ENCODE results near the gene TMEM256. TPM values are rescaled to one million over a fixed set of nuclear protein-coding genes. Genes with fewer than 3 reads are reported as not detected.

Gene TMEM256
- total RNA-seq, 1 experiment from 2014 or later = 151 TPM

DNA sequence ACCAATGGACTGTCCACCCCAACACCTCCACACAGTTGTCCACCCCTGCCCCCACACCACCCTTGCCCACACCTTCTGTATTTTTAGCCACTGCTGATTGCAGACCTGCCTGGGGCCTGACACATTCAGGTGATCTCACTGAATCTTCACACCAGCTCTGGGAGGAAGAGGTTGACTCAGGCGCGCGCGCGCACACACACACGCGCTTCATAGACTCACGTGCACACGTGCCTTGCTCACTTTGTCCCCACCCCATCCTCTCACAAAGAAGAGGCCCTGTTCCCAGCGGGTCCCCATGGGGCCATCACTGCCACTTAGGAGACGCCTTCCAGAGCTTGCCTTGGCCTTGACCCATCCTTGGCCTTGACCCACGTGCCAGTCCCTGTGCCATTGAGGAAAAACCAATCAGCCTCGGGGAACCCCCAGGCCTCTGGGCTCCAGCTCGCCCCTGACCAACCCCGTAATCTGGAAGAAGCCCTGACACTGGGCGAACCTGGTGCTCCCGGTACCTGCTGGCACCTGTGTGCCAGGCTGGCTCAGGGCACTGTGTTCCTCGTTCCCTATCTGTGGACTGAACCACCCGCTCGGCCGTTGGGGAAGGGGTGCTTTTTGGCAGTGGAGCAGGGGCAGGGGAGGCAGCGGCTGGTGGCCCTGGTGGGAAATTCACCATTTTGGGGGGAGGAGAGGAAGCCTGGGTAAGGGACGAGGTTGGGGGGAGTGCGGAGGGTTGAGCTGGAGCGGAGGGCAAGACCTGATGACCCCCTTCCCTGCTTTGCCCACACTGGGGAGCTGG lies 6.9 kb upstream of the TMEM256 start:
- no peak for DNase-seq
- Histone ChIP-seq H2AK5ac (ENCODE audit: insufficient read length, low read length) (no peak overlapping the region), H2BK12ac (ENCODE audit: insufficient read length, low read depth, low read length) (no peak overlapping the region), H3K23ac (ENCODE audit: insufficient read length, low read depth, low read length) (no peak overlapping the region), H3T11ph (ENCODE audit: low read length) (no peak overlapping the region), H4K5ac (ENCODE audit: insufficient read length, low read depth, low read length) (no peak overlapping the region), H2BK120ac (ENCODE audit: low read depth, low read length, poor library complexity, severe bottlenecking) (no peak overlapping the region), H3K9me3 (ENCODE audit: control insufficient read depth, low read depth, low read length) (no peaks in the 10 kb centered on the region), H3K4ac (ENCODE audit: low read depth, low read length) (no peak overlapping the region), H2BK5ac (ENCODE audit: insufficient read length, low read length) (no peak overlapping the region), H3K4me2 (ENCODE audit: insufficient read depth, insufficient read length, low read length) (no peak overlapping the region), H3K18ac (ENCODE audit: insufficient read length, low read depth, low read length) (no peak overlapping the region), H4K91ac (ENCODE audit: insufficient read length, low read depth, low read length) (no peak overlapping the region), H4K8ac (replicated peaks; ENCODE audit: insufficient read length, low read depth, low read length) (no peak overlapping the region), H3K27me3 (ENCODE audit: insufficient read depth, low read length) (no peaks in the 10 kb centered on the region), H3K9ac (ENCODE audit: extremely low read depth, insufficient read length, low read length) (no peak overlapping the region), H3K23me2 (ENCODE audit: insufficient read length, low read depth, low read length, poor library complexity, severe bottlenecking) (peaks cover under 1% of the 10 kb centered on the region), H2BK20ac (ENCODE audit: low read depth, low read length, poor library complexity, severe bottlenecking) (no peak overlapping the region), H3K4me1 (ENCODE audit: insufficient read depth, low read length) (no peaks in the 10 kb centered on the region; the same call in 1 of the 2 replicates), H4K20me1 (ENCODE audit: control insufficient read depth, insufficient read depth, insufficient read length) (no peaks in the 10 kb centered on the region), H3K79me2 (ENCODE audit: insufficient read depth, low read length) (no peaks in the 10 kb centered on the region), H2BK15ac (ENCODE audit: low read depth, low read length) (no peak overlapping the region), H2AFZ (ENCODE audit: low read length) (no peak overlapping the region), H3K56ac (ENCODE audit: insufficient read length, low read depth, low read length) (no peak overlapping the region), H3K79me1 (ENCODE audit: insufficient read depth, low read depth, low read length, poor library complexity, severe bottlenecking) (no peaks in the 10 kb centered on the region), H3K14ac (ENCODE audit: insufficient read depth, low read length) (no peak overlapping the region), H3K27ac (ENCODE audit: insufficient read length, low read depth, low read length) (no peak overlapping the region)
- Mint-ChIP-seq H3K4me3 (no peak overlapping the region; a peak in 1 of 5 replicates), H3K9me3 (peaks cover 0 to 2% of the 10 kb centered on the region in 2 experiments; a peak in 1 of 5 replicates), H3K36me3 (ENCODE audit: insufficient read depth in 1 of 3, low read depth in 3 of 3) (peaks cover 18 to 49% (median 38%) of the 10 kb centered on the region in 3 experiments), H3K27ac (peak overlapping the region in 1 of 3 experiments; percentile 52; a peak in 1 of 7 replicates), H3K4me1 (peaks cover 14 to 34% of the 10 kb centered on the region in 2 experiments), H3K27me3 (ENCODE audit: low read depth) (no peaks in the 10 kb centered on the region)
- WGBS (ENCODE audit: extremely low coverage, insufficient read length, low lambda C conversion rate) = no CpG with 5 or more reads among the region's 25 CpGs
- TF ChIP-seq, protein P1, sequence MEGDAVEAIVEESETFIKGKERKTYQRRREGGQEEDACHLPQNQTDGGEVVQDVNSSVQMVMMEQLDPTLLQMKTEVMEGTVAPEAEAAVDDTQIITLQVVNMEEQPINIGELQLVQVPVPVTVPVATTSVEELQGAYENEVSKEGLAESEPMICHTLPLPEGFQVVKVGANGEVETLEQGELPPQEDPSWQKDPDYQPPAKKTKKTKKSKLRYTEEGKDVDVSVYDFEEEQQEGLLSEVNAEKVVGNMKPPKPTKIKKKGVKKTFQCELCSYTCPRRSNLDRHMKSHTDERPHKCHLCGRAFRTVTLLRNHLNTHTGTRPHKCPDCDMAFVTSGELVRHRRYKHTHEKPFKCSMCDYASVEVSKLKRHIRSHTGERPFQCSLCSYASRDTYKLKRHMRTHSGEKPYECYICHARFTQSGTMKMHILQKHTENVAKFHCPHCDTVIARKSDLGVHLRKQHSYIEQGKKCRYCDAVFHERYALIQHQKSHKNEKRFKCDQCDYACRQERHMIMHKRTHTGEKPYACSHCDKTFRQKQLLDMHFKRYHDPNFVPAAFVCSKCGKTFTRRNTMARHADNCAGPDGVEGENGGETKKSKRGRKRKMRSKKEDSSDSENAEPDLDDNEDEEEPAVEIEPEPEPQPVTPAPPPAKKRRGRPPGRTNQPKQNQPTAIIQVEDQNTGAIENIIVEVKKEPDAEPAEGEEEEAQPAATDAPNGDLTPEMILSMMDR (conservative IDR thresholded peaks at IDR 0.05) = no peak

Measured in H9 (cell line).